DMS53 treated with DMSO at 0.1 percent for 48 hours (cell line): ENCODE measurements around the gene NXN.
"Not testable (repeated sequence)": the region's sequence is repeated elsewhere in the genome, so short reads cannot be mapped to it uniquely, and the experiment has no call there.

Experiments used
- DNase-seq: peaks from one replicate; lab custom pipeline; 2025; ENCODE audit not compliant: unreplicated experiment; lab: John Stamatoyannopoulos, UW

NXN gene

GRCh38 chr17:836151-836550 is 143.4 kb downstream of the NXN start:
- DNase-seq: no peak

GRCh38 chr17:835721-836120 is 143.9 kb downstream of the NXN start:
- not testable (repeated sequence) for DNase-seq

- DNase-seq: no peak
Measured at GRCh38 chr17:835263-835662, 144.3 kb downstream of the NXN start.

- no peak for DNase-seq
Measured at GRCh38 chr17:834136-834535, 145.4 kb downstream of the NXN start.

GRCh38 chr17:830950-831349 is 148.6 kb downstream of the NXN start:
- DNase-seq: no peak

- DNase-seq: no peak
Measured at GRCh38 chr17:830381-830780, 149.2 kb downstream of the NXN start.

GRCh38 chr17:829614-830013 is 150.0 kb downstream of the NXN start:
- not testable (repeated sequence) for DNase-seq

- no peak for DNase-seq
Measured at GRCh38 chr17:828761-829160, 150.8 kb downstream of the NXN start.

- no peak for DNase-seq
Measured at GRCh38 chr17:826778-827177, 152.8 kb downstream of the NXN start.

- no peak for DNase-seq
Measured at GRCh38 chr17:825216-825615, 154.4 kb downstream of the NXN start.

GRCh38 chr17:824378-824777 is 155.2 kb downstream of the NXN start:
- no peak for DNase-seq

GRCh38 chr17:823501-823902 is 156.1 kb downstream of the NXN start:
- DNase-seq: no peak

- no peak for DNase-seq
Measured at GRCh38 chr17:819251-819650, 160.3 kb downstream of the NXN start.

- DNase-seq: no peak
Measured at GRCh38 chr17:814371-814770, 165.2 kb downstream of the NXN start.

GRCh38 chr17:812638-813204 is 166.9 kb downstream of the NXN start:
- DNase-seq: no peak

- DNase-seq: no peak
Measured at GRCh38 chr17:811051-811784, 168.4 kb downstream of the NXN start.

- DNase-seq: no peak
Measured at GRCh38 chr17:807523-808294, 171.9 kb downstream of the NXN start.

GRCh38 chr17:806781-807522 is 172.6 kb downstream of the NXN start:
- no peak for DNase-seq

- DNase-seq: no peak
Measured at GRCh38 chr17:806346-806745, 173.2 kb downstream of the NXN start.

- not testable (repeated sequence) for DNase-seq
Measured at GRCh38 chr17:805886-806285, 173.7 kb downstream of the NXN start.
